Memory B cell (primary cell): ENCODE measurements around the gene SLC22A23.

ENCODE experiments used
- ATAC-seq: fragments of 150-1000 bp; cut with Tn5 transposase; 2 replicates; pipeline ENCODE4 v1.10.0; 2021; ENCODE audit warnings: low read depth, mild to moderate bottlenecking, moderate library complexity
- DNase-seq, 2 donors: peaks; one replicate each; pipeline ENCODE4 v3.0.0; 2022; ENCODE audit warnings: low spot score in 2 of 2
- H3K27ac Mint-ChIP-seq: one replicate; pipeline ENCODE4 v1.8.0; 2022; ENCODE audit warnings: mild to moderate bottlenecking, moderate library complexity, mixed read lengths
- H3K27me3 Mint-ChIP-seq: one replicate; pipeline ENCODE4 v1.8.0; 2022; ENCODE audit warnings: mixed read lengths
- H3K36me3 Mint-ChIP-seq: one replicate; pipeline ENCODE4 v1.8.0; 2022; ENCODE audit warnings: mild to moderate bottlenecking, mixed read lengths
- H3K4me1 Mint-ChIP-seq: one replicate; pipeline ENCODE4 v1.8.0; 2022; ENCODE audit warnings: mixed read lengths
- H3K4me3 Mint-ChIP-seq: one replicate; pipeline ENCODE4 v1.8.0; 2022; ENCODE audit warnings: mild to moderate bottlenecking, moderate library complexity, mixed read lengths
- H3K9me3 Mint-ChIP-seq: one replicate; pipeline ENCODE4 v1.8.0; 2022; ENCODE audit warnings: mixed read lengths

SLC22A23 gene

GRCh38 chr6:3426927-3427686, 29.7 kb downstream of the SLC22A23 start:
- Mint-ChIP-seq H3K36me3 (no peaks in the 10 kb centered on the region), H3K4me1 (no peaks in the 10 kb centered on the region), H3K9me3 (no peaks in the 10 kb centered on the region), H3K27me3 (peaks cover 11% of the 10 kb centered on the region), H3K27ac (no peak overlapping the region), H3K4me3 (no peak overlapping the region)
- DNase-seq (no peak), ATAC-seq (no peak)

DNA sequence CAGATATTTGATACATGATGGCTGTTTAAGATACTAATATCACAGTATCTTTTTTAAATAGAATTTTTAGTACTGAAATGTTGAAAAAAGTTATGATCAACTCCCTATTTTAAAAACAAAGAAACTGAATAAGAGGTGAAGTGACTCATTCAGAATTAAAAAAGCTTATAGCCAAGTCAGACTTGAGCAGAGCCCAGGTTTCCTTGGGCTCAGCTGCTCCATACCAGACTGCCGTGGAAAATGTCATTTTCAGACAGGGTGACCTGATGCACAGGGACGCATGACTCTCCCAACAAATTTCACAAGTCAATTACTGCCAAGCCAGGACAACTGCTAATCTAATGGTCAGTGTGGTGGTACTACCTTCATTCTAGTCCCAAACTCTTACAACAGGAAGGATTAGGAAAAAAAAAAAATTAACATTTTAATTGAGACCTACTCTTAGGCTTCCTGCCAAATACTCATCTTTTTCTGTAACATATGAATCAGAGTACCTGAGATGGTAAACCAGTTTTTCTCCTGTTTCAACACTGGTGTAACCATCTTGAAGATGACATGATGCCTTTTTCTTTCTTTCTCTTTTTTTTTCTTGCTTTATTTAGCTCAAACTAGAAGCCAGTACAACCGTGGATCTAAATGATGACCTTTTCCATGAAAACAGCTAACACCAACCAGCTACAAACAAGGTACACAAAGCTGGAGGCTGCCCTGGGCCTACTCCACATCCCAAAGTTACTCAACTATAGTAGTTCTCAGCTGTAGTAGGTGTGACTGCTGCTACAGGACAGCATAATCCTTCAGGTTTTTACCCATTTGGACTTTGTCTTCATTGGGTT, 30.5 kb downstream of the SLC22A23 start:
- no peaks in the 10 kb centered on the region for H3K9me3 Mint-ChIP-seq
- H3K27ac Mint-ChIP-seq: no peak overlapping the region
- peaks cover 11% of the 10 kb centered on the region for H3K27me3 Mint-ChIP-seq

GRCh38 chr6:3425574-3425973, 31.3 kb downstream of the SLC22A23 start:
- no peak overlapping the region for H3K4me3 Mint-ChIP-seq
- no peaks in the 10 kb centered on the region for H3K4me1 Mint-ChIP-seq
- H3K9me3 Mint-ChIP-seq: no peaks in the 10 kb centered on the region
- H3K36me3 Mint-ChIP-seq: no peaks in the 10 kb centered on the region
- no peak overlapping the region for H3K27ac Mint-ChIP-seq
- H3K27me3 Mint-ChIP-seq: peaks cover 11% of the 10 kb centered on the region
- DNase-seq (no peak), ATAC-seq (no peak)

More for the DNA sequence above, 30.5 kb downstream of the SLC22A23 start:
- H3K4me3 Mint-ChIP-seq: no peak overlapping the region
- no peak for ATAC-seq
- no peak for DNase-seq
- no peaks in the 10 kb centered on the region for H3K4me1 Mint-ChIP-seq
- H3K36me3 Mint-ChIP-seq: no peaks in the 10 kb centered on the region

DNA sequence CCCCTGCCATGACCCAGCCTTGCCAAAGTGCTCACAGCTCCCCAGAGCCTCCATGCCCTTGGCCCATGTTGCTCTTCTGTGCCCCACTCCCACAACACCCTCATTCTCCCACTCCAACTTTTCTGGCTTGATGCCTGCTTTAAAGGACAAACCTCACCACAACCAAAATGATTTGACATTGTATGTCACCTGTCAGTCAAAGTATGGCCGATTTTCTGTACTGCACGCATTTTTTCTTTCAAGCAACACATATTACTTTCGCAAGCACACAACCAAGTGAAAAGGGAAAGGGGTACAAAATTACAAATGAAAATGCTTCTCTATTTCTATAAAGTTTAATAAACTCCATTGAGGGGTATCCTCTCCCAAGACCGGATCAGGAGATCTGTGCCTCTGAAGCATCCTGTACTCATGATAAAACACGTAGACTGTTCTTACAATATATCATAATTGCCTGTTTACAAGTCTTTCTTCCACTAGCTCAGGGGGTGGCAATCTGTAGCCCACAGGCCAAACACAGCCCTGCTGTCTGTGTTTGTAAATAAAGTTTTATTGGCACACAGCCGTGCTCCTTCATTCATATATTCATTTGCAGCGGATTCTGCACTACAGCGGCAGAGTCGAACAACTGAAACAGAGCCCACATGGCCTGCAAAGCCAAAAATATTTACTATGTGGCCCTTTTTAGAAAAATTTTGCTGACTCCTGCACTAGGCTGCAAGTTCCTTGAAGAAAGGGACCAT, 32.5 kb downstream of the SLC22A23 start:
- peaks cover 16% of the 10 kb centered on the region for H3K27me3 Mint-ChIP-seq
- no peaks in the 10 kb centered on the region for H3K4me1 Mint-ChIP-seq
- DNase-seq (no peak), ATAC-seq (no peak)
- no peaks in the 10 kb centered on the region for H3K9me3 Mint-ChIP-seq
- H3K36me3 Mint-ChIP-seq: no peaks in the 10 kb centered on the region
- H3K4me3 Mint-ChIP-seq: no peak overlapping the region
- no peak overlapping the region for H3K27ac Mint-ChIP-seq

- no peak for DNase-seq
- Mint-ChIP-seq H3K27ac (no peak overlapping the region), H3K4me3 (no peak overlapping the region), H3K27me3 (peaks cover 19% of the 10 kb centered on the region), H3K36me3 (no peaks in the 10 kb centered on the region), H3K9me3 (no peaks in the 10 kb centered on the region), H3K4me1 (no peaks in the 10 kb centered on the region)
- no peak for ATAC-seq
These were observed 33.2 kb downstream of the SLC22A23 start for GRCh38 chr6:3423439-3424184.

GRCh38 chr6:3422435-3423070, 34.3 kb downstream of the SLC22A23 start:
- Mint-ChIP-seq H3K27me3 (peaks cover 17% of the 10 kb centered on the region), H3K9me3 (no peaks in the 10 kb centered on the region), H3K4me1 (no peaks in the 10 kb centered on the region), H3K4me3 (no peak overlapping the region), H3K36me3 (no peaks in the 10 kb centered on the region), H3K27ac (no peak overlapping the region)
- DNase-seq (no peak), ATAC-seq (no peak)

DNA sequence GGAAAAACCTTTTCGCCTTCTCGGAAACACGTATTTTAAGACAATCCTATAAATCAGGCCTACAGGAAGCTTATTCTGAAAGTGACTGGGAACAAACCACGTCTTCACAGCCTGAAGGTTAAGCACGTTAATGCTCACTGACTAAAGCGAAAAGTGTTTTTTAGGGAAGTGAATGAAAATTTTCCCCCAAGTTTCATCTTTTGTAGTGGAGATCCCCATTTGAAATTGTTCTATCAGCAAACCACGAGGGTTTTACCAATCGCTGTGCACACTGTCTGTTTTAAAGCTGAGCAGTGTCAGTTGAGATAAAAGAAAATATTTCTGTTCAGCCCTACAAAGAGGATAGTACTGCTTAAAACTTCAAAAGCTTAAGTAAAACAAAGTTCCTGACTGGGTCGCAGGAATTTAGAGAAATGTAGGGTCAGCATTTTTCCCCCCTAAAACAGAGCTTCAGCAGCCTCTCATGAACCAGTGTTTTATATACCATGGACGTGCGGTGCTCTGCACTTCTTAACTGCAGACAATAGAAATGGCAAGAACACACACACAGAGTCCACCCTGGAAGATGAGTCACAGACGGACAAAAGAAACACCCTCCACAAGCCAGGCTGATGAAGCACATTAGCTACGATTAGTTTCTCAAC, 34.9 kb downstream of the SLC22A23 start:
- Mint-ChIP-seq H3K27ac (no peak overlapping the region), H3K9me3 (no peaks in the 10 kb centered on the region), H3K36me3 (no peaks in the 10 kb centered on the region), H3K27me3 (peaks cover 17% of the 10 kb centered on the region), H3K4me3 (no peak overlapping the region), H3K4me1 (no peaks in the 10 kb centered on the region)
- ATAC-seq (no peak), DNase-seq (no peak)

DNA sequence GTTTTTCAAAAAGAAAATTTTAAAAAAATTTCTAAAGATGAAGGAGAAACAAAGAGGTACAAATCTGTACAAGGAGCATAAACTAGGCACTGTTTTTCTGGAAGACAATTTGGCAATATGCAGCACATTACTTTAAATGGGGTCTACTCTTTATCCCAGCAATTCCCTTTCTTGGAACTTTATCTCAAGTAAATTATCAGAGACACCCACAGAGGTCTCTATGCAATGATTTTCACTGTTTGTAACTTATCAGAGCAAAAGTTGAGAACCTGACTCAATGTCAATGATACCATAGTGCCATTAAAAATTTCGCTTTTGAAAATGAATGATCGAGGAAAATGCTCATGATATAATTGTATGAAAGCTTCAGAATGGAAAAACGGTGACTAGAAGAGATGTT, 35.7 kb downstream of the SLC22A23 start:
- H3K27ac Mint-ChIP-seq: no peak overlapping the region
- no peaks in the 10 kb centered on the region for H3K9me3 Mint-ChIP-seq
- ATAC-seq (no peak), DNase-seq (no peak)
- H3K36me3 Mint-ChIP-seq: no peaks in the 10 kb centered on the region
- H3K4me3 Mint-ChIP-seq: no peak overlapping the region
- peaks cover 19% of the 10 kb centered on the region for H3K27me3 Mint-ChIP-seq
- no peaks in the 10 kb centered on the region for H3K4me1 Mint-ChIP-seq

GRCh38 chr6:3419624-3420272, 37.1 kb downstream of the SLC22A23 start:
- Mint-ChIP-seq H3K27me3 (peaks cover 24% of the 10 kb centered on the region), H3K36me3 (no peaks in the 10 kb centered on the region), H3K9me3 (no peaks in the 10 kb centered on the region), H3K4me1 (no peaks in the 10 kb centered on the region), H3K4me3 (no peak overlapping the region), H3K27ac (no peak overlapping the region)
- DNase-seq (no peak), ATAC-seq (no peak)

DNA sequence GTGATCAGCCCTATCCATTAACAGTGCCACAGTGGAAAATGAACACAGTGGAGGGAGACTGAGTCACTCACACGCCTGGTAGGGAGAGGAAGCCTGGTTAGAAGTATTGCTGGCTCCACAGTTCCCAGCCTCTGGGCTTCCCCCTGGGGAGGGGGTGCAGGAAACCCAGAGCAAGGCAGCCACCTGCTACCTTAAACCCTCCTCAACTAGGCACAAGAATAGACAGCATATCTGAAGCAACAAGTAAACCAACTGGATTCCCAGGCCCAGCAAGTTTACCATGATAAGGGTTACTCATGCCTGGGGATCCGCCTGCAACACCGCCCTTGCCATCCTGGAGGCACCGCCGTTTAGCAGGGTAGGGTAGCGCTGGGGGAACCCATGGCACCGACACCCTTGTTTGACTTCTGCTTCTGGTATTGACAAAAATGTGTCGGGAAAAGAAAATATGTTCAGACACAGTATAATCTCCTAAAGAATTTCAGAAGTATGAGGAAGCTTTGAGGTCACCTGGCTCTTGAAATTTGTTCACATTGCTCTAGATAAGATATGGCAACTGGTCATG, 38.3 kb downstream of the SLC22A23 start:
- ATAC-seq (no peak), DNase-seq (no peak)
- no peaks in the 10 kb centered on the region for H3K36me3 Mint-ChIP-seq
- H3K4me1 Mint-ChIP-seq: no peaks in the 10 kb centered on the region
- no peaks in the 10 kb centered on the region for H3K9me3 Mint-ChIP-seq
- H3K27me3 Mint-ChIP-seq: peaks cover 20% of the 10 kb centered on the region
- no peak overlapping the region for H3K27ac Mint-ChIP-seq
- no peak overlapping the region for H3K4me3 Mint-ChIP-seq

- H3K27me3 Mint-ChIP-seq: peaks cover 18% of the 10 kb centered on the region
- no peak overlapping the region for H3K27ac Mint-ChIP-seq
- ATAC-seq (no peak), DNase-seq (no peak)
- no peaks in the 10 kb centered on the region for H3K36me3 Mint-ChIP-seq
- peaks cover 4% of the 10 kb centered on the region for H3K9me3 Mint-ChIP-seq
- H3K4me3 Mint-ChIP-seq: no peak overlapping the region
- no peaks in the 10 kb centered on the region for H3K4me1 Mint-ChIP-seq
These were observed 39.4 kb downstream of the SLC22A23 start for GRCh38 chr6:3417473-3417872.

DNA sequence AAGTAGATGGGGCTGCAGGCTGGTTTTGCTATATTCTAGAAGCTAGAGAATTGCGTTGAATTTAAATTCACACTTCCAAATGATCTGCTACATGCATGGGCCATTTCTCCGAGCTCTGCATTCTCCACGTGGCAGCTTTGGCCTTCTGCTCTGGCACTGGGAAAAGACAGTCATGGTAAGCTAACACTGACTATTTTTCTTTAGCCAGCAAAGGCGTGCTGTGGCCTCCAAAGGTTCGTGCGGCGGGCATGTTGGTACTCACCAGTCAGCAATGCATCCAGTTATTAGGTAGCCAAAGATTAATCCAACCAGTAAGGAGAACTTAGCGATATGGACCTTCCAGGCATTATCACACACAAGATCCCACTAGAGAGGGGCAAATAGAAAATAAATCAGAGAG, 41.4 kb downstream of the SLC22A23 start:
- Mint-ChIP-seq H3K9me3 (peaks cover 4% of the 10 kb centered on the region), H3K27me3 (peaks cover 18% of the 10 kb centered on the region), H3K36me3 (no peaks in the 10 kb centered on the region), H3K4me1 (peaks cover 6% of the 10 kb centered on the region), H3K27ac (no peak overlapping the region), H3K4me3 (no peak overlapping the region)
- ATAC-seq (no peak), DNase-seq (no peak)
